Adrenal gland (tissue), 5 donors: ENCODE data around the gene GYG2.

ENCODE experiments used
- POLR2A ChIP-seq, 2 donors: fragments of 450-650 bp; IDR thresholded peaks; one replicate each; pipeline ENCODE4 v1.6.1; 2017; ENCODE audit warnings: antibody characterized with exemption in 2 of 2, mild to moderate bottlenecking in 2 of 2, moderate library complexity in 1 of 2
- TF ChIP-seq, protein P1 (sequence below), 6 experiments: fragments of 450-650 bp in 4 of 6; fragments of 200-600 bp in 2 of 6; sonication (generic) in 1 of 6; IDR thresholded peaks; 1 replicate in 5 of 6; 2 replicates in 1 of 6; pipeline versions ENCODE4 v1.5.1 to v1.8.0; 2016 to 2021; ENCODE audit warnings: antibody characterized with exemption in 6 of 6, mild to moderate bottlenecking in 2 of 6, moderate library complexity in 1 of 6
- donor health status: DM: no; HTN: no; CAD: no.

DNA sequence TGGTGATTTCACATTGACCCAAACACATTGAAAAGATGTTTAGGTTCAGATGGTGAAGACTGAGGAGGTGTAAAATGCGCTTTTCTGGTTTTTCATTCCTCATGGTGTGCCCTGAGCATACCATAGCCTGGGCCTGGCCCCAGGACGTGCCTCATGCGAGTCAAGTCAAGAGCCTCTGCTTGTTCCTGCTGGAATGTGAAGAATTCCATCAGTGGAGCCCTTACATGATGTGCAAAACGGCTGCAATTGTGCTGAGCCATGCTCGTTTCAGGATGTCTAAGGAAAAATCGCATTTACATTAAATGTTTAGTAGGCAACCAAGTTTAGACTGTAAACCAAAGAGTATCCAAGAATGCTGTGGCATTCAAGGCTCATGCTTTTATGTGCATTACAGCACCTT is 34.9 kb downstream of the GYG2 start:
- TF ChIP-seq, protein P1, sequence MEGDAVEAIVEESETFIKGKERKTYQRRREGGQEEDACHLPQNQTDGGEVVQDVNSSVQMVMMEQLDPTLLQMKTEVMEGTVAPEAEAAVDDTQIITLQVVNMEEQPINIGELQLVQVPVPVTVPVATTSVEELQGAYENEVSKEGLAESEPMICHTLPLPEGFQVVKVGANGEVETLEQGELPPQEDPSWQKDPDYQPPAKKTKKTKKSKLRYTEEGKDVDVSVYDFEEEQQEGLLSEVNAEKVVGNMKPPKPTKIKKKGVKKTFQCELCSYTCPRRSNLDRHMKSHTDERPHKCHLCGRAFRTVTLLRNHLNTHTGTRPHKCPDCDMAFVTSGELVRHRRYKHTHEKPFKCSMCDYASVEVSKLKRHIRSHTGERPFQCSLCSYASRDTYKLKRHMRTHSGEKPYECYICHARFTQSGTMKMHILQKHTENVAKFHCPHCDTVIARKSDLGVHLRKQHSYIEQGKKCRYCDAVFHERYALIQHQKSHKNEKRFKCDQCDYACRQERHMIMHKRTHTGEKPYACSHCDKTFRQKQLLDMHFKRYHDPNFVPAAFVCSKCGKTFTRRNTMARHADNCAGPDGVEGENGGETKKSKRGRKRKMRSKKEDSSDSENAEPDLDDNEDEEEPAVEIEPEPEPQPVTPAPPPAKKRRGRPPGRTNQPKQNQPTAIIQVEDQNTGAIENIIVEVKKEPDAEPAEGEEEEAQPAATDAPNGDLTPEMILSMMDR (IDR thresholded peaks at IDR 0.05): no peak
- no peak for TF ChIP-seq POLR2A (IDR thresholded peaks at IDR 0.05)
